Body of pancreas (tissue), 4 donors: ENCODE results near the gene TSPAN18.

Source experiments
- CTCF ChIP-seq, 7 experiments: fragments of 450-650 bp in 4 of 7; fragments of 200-600 bp in 3 of 7; sonication (generic) in 3 of 7; IDR thresholded peaks; one replicate each; pipeline ENCODE4 v1.5.1; 2016 to 2019; ENCODE audit warnings: antibody characterized with exemption in 7 of 7
- POLR2A ChIP-seq, 3 donors: fragments of 450-650 bp; IDR thresholded peaks; one replicate each; pipeline ENCODE4 v1.6.1; 2016; ENCODE audit warnings: antibody characterized with exemption in 3 of 3, mild to moderate bottlenecking in 2 of 3

GRCh38 chr11:44760477-44760872 is 33.7 kb downstream of the TSPAN18 start:
- TF ChIP-seq CTCF (IDR thresholded peaks at IDR 0.05) (no peak), POLR2A (IDR thresholded peaks at IDR 0.05) (no peak)
